Pons (tissue), 1 donor: ENCODE data around the gene VSNL1.
A peak's percentile ranks its signal among the peaks of the same experiment; 100 is the strongest.

ENCODE experiments used
- DNase-seq: peaks from one replicate; pipeline ENCODE4 v3.0.0-alpha.2; 2016; ENCODE audit warnings: low spot score

The VSNL1 gene

GRCh38 chr2:17644997-17645720 is 104.7 kb downstream of the VSNL1 start:
- no peak for DNase-seq

- DNase-seq = peak; percentile 70
These were observed 105.6 kb downstream of the VSNL1 start for GRCh38 chr2:17646081-17646554.

GRCh38 chr2:17646838-17647701 is 106.6 kb downstream of the VSNL1 start:
- no peak for DNase-seq

- no peak for DNase-seq
These were observed 108.1 kb downstream of the VSNL1 start for GRCh38 chr2:17648581-17648980.

GRCh38 chr2:17649026-17649425 is 108.5 kb downstream of the VSNL1 start:
- DNase-seq = no peak

- DNase-seq = no peak
These were observed 112.3 kb downstream of the VSNL1 start for GRCh38 chr2:17652681-17653394.

GRCh38 chr2:17657759-17658158 is 117.3 kb downstream of the VSNL1 start:
- DNase-seq = no peak

GRCh38 chr2:17658251-17658843 is 117.9 kb downstream of the VSNL1 start:
- no peak for DNase-seq

GRCh38 chr2:17660219-17660618 is 119.7 kb downstream of the VSNL1 start:
- DNase-seq = no peak

GRCh38 chr2:17661460-17661859 is 121.0 kb downstream of the VSNL1 start:
- DNase-seq = no peak

GRCh38 chr2:17662723-17663122 is 122.2 kb downstream of the VSNL1 start:
- DNase-seq = no peak

- DNase-seq = no peak
These were observed 124.0 kb downstream of the VSNL1 start for GRCh38 chr2:17664534-17664933.

GRCh38 chr2:17667898-17668297 is 127.4 kb downstream of the VSNL1 start:
- DNase-seq = no peak

- DNase-seq = no peak
These were observed 132.3 kb downstream of the VSNL1 start for GRCh38 chr2:17672583-17673317.

GRCh38 chr2:17674817-17675216 is 134.3 kb downstream of the VSNL1 start:
- no peak for DNase-seq

- DNase-seq = no peak
These were observed 139.6 kb downstream of the VSNL1 start for GRCh38 chr2:17680119-17680518.

- DNase-seq = no peak
These were observed 141.8 kb downstream of the VSNL1 start for GRCh38 chr2:17682098-17682857.

GRCh38 chr2:17683981-17684380 is 143.5 kb downstream of the VSNL1 start:
- no peak for DNase-seq

GRCh38 chr2:17688600-17688999 is 148.1 kb downstream of the VSNL1 start:
- DNase-seq = no peak

GRCh38 chr2:17689010-17689409 is 148.5 kb downstream of the VSNL1 start:
- no peak for DNase-seq

- DNase-seq = no peak
These were observed 150.3 kb downstream of the VSNL1 start for GRCh38 chr2:17690776-17691175.
